Measurements from ENCODE around the gene TMEM131. TPM values are rescaled to one million over a fixed set of nuclear protein-coding genes. Genes with fewer than 3 reads are reported as not detected.

TMEM131 gene
- total RNA-seq, 1 donor from 2014 or later: 59.4 TPM

- no peak overlapping the region for H2AFZ ChIP-seq (replicated peaks)
- H3K4me1 ChIP-seq: peaks cover 24% of the 10 kb centered on the region
- H4K20me1 ChIP-seq (ENCODE audit: low read depth): no peaks in the 10 kb centered on the region
- H3K27me3 ChIP-seq: no peaks in the 10 kb centered on the region
- peaks cover 18% of the 10 kb centered on the region for H3F3A ChIP-seq (ENCODE audit: low read depth)
- H3K36me3 ChIP-seq: no peaks in the 10 kb centered on the region
- Mint-ChIP-seq H3K9me3 (peaks cover 4% of the 10 kb centered on the region), H3K36me3 (no peaks in the 10 kb centered on the region), H3K4me1 (peaks cover 12% of the 10 kb centered on the region), H3K27ac (no peak overlapping the region), H3K4me3 (no peak overlapping the region), H3K27me3 (ENCODE audit: insufficient read depth, low read depth) (peaks cover 4% of the 10 kb centered on the region)
- no peak for DNase-seq (ENCODE audit: low spot score)
- H3K9me3 ChIP-seq (ENCODE audit: low read depth): no peaks in the 10 kb centered on the region
- no peak overlapping the region for H3K27ac ChIP-seq
- H3K4me3 ChIP-seq: no peak overlapping the region
- peak overlapping the region; percentile 28 for H3K4me2 ChIP-seq
- no peak overlapping the region for H3K9ac ChIP-seq
- H3K79me2 ChIP-seq (ENCODE audit: low read depth): no peaks in the 10 kb centered on the region
- TF ChIP-seq EZH2 (IDR thresholded peaks at IDR 0.05) (no peak), CTCF (IDR thresholded peaks at IDR 0.05) (no peak), EZH2phosphoT487 (IDR thresholded peaks at IDR 0.05) (no peak)
These were observed 31.8 kb upstream of the TMEM131 start for GRCh38 chr2:98027538-98027937.

- H3K4me3 ChIP-seq: no peak overlapping the region
- H3K36me3 ChIP-seq: no peaks in the 10 kb centered on the region
- H3K4me1 Mint-ChIP-seq: peaks cover 12% of the 10 kb centered on the region
- no peaks in the 10 kb centered on the region for H4K20me1 ChIP-seq (ENCODE audit: low read depth)
- H3K9me3 ChIP-seq (ENCODE audit: low read depth): no peaks in the 10 kb centered on the region
- peaks cover 4% of the 10 kb centered on the region for H3K9me3 Mint-ChIP-seq
- no peak overlapping the region for H3K9ac ChIP-seq
- no peak for TF ChIP-seq EZH2 (IDR thresholded peaks at IDR 0.05)
- no peak for TF ChIP-seq EZH2phosphoT487 (IDR thresholded peaks at IDR 0.05)
- no peak for TF ChIP-seq CTCF (IDR thresholded peaks at IDR 0.05)
- no peak overlapping the region for H3K27ac Mint-ChIP-seq
- H3K4me3 Mint-ChIP-seq: no peak overlapping the region
- H3K27me3 Mint-ChIP-seq (ENCODE audit: insufficient read depth, low read depth): peaks cover 1% of the 10 kb centered on the region
- DNase-seq (ENCODE audit: low spot score): no peak
- peaks cover 24% of the 10 kb centered on the region for H3K4me1 ChIP-seq
- H3K36me3 Mint-ChIP-seq: no peaks in the 10 kb centered on the region
- H3K79me2 ChIP-seq (ENCODE audit: low read depth): no peaks in the 10 kb centered on the region
- no peak overlapping the region for H3K4me2 ChIP-seq
- no peak overlapping the region for H3K27ac ChIP-seq
- peaks cover 18% of the 10 kb centered on the region for H3F3A ChIP-seq (ENCODE audit: low read depth)
- no peak overlapping the region for H2AFZ ChIP-seq (replicated peaks)
- no peaks in the 10 kb centered on the region for H3K27me3 ChIP-seq
These were observed 31.3 kb upstream of the TMEM131 start for GRCh38 chr2:98026927-98027522.

GRCh38 chr2:98026292-98026691, 30.5 kb upstream of the TMEM131 start:
- TF ChIP-seq EZH2 (IDR thresholded peaks at IDR 0.05) (no peak), CTCF (IDR thresholded peaks at IDR 0.05) (no peak), EZH2phosphoT487 (IDR thresholded peaks at IDR 0.05) (no peak)
- H3K27ac ChIP-seq: no peak overlapping the region
- no peak overlapping the region for H3K9ac ChIP-seq
- Mint-ChIP-seq H3K4me1 (peaks cover 14% of the 10 kb centered on the region), H3K4me3 (no peak overlapping the region), H3K27me3 (ENCODE audit: insufficient read depth, low read depth) (peaks cover 2% of the 10 kb centered on the region), H3K9me3 (peaks cover 4% of the 10 kb centered on the region), H3K36me3 (no peaks in the 10 kb centered on the region), H3K27ac (no peak overlapping the region)
- H4K20me1 ChIP-seq (ENCODE audit: low read depth): no peaks in the 10 kb centered on the region
- H3F3A ChIP-seq (ENCODE audit: low read depth): peaks cover 18% of the 10 kb centered on the region
- no peak overlapping the region for H3K4me2 ChIP-seq
- no peak overlapping the region for H3K4me3 ChIP-seq
- DNase-seq (ENCODE audit: low spot score): no peak
- H3K36me3 ChIP-seq: no peaks in the 10 kb centered on the region
- no peaks in the 10 kb centered on the region for H3K9me3 ChIP-seq (ENCODE audit: low read depth)
- peaks cover 24% of the 10 kb centered on the region for H3K4me1 ChIP-seq
- no peaks in the 10 kb centered on the region for H3K27me3 ChIP-seq
- H2AFZ ChIP-seq (replicated peaks): peak overlapping the region; percentile 59
- H3K79me2 ChIP-seq (ENCODE audit: low read depth): no peaks in the 10 kb centered on the region
